NT2/D1 (cell line): ENCODE data around the gene PTPRG.

Experiments used
- SUZ12 ChIP-seq: IDR thresholded peaks from 2 replicates; pipeline ENCODE4 v1.6.1; 2011; ENCODE audit not compliant: insufficient read length, insufficient read depth; ENCODE audit errors: extremely low read depth
- YY1 ChIP-seq: IDR thresholded peaks from 2 replicates; pipeline ENCODE4 v1.6.1; 2011; ENCODE audit not compliant: insufficient read length, insufficient read depth
- ZNF274 ChIP-seq: IDR thresholded peaks from 2 replicates; pipeline ENCODE4 v1.6.1; 2011; ENCODE audit warnings: mild to moderate bottlenecking, low read depth, low read length

DNA sequence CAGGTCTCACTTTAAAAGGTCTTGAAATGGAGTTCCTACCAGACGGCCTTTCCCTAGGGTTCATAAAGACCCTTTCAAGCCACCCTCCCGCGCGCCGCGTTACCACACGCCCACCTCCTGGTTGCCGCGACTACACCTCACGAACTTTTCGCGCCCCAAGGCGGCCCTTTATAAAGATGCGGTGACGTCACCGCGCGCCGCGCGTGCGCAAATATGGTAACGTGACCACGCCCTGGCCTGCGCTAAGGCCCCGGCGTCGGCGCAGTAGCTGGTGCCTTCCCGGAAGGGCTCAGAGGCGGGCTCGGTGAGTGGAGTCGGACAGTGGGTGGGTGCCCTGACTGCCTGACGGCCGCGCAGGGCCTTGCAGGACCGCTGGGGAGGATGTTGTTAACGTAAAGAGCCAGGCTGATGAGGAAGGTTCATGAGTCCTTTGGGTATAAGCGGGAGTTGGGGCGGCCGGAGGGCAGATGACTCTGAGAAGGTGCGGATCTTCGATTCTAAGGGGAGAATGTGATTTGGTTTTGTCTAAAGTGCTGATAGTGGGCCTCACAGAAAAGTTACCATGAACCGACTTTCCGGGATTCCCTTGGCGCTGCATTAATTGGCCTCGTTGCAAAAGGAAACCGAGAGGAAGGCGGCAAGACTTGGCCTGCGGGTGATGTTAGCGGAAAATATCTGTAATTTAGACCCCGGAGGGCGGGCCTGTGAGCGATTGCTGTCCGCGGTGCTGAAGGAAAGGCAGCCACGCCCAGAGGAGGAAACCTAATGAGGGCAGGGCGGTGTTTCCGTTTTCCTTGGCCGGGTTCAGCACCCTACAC is 757.6 kb downstream of the PTPRG start:
- TF ChIP-seq SUZ12 (no peak), YY1 (no peak), ZNF274 (no peak)
